Hematopoietic multipotent progenitor cell treated with erythropoietin and hydrocortisone succinate and interleukin-3 and kit ligand, for 4 days (in vitro differentiated cells): ENCODE data around the gene UBE2E2.

Experiments used
- DNase-seq: peaks from one replicate; pipeline ENCODE4 v3.0.0-alpha.2; 2015

Gene UBE2E2

DNA sequence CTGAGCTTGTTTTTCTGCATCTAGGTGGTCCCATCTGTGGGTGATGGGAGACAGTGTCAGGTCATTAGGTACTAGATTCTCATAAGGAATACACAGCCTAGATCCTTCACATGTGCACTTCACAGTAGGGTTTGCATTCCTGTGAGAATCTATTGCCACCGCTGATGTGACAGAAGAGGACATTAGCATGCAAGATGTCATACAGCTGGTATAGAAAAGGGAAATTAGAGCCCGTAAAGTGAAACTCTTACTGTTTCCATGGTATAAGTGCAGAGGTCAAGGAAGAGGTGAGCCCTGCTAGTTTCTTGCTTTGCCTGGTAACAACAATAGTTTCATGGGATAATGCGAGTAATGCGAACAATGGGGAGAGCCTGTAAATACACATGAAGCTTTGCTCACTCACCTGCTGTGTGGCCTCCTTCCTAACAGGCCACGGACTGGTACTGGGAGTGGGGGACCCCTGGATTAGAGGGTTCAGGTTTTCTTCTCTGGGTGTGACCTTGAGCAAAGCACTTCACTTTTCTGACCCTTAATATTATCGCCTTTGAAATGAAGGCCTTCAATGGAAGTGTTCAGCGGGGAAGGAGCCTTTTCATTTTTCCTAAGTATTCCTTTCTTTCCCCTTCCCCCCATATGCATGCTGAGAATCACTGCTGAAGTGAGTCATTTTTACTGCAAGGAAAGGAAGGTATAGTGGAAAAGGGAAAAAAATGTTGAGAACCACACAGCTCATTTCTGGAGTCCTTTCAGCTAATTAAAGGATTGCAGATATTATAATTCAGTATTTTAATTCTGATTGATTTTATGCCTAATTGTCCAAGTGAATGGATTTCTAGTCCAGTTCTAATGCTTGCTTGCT, 286.4 kb downstream of the UBE2E2 start:
- DNase-seq = no peak

DNA sequence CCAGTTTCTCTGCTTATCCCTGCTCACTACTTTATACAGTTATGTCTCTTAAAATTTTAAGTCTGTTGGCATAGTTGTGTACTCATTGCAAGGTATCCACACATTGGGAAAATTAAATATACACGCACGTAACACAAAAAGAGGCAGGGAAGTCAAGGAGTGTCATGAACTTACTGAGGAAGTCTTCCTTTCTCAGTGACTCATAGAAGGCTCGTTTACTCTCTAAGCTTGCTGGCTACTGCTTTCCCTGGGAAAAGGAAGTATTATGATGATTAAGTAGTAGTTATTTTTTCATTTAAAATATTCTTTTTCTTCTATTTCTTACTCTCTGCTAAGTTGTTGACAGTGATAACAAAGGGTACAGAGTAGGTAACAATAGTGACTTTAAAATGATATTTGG, 287.3 kb downstream of the UBE2E2 start:
- no peak for DNase-seq

DNA sequence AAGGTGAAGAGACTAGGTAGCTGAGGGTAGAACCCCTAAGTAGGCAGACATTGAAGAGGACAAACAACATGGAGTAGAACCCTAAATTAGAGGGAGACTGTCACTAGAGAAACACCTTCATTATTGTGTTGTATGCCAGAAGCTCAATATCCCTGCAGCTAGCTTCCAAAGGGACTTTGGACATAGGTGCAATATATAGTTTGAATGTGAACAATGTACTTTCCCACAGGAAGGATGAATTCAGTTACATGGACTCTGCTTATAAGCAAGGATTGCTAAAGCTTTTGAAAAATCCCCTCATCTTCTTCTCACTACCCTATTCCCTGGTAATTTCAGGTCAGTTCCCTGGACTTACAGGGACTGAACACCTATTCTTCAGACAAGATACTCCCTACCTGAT, 288.9 kb downstream of the UBE2E2 start:
- no peak for DNase-seq

DNA sequence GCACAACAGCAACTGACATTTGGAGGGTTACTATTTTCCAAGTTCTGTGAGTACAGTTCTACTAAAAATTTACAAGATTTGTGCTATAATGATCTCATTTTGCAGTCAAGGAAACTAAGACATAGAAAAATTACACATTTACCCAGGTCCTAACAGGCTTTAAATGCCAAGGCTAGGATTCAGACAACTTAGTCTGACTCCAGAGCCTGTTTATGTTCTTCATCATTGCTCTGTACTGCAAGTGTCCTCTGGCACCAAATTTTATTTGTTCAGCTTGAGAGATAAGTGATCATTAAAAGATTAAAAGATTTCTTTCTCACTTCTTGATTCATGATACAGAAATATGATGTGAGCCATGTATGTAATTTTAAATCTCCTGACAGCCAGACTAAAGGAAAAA, 290.8 kb downstream of the UBE2E2 start:
- DNase-seq = no peak

DNA sequence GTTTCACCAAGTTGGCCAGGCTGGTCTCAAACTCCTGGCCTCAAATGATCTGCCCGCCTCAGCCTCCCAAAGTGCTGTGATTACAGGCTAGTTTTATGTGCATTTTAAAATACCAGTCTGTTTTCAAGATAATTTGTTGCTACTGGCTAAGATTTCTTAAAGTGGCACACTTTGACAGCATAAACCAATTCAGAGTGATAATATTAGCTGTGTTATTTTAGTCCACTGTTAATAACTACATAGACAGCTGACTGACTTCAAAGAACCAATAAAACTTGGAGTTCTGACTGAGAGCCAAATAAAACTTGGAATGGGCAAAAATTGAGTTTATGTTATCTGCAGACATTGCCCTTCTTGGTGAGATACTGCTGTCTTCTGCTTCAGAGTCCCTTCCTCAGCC, 291.8 kb downstream of the UBE2E2 start:
- no peak for DNase-seq

DNA sequence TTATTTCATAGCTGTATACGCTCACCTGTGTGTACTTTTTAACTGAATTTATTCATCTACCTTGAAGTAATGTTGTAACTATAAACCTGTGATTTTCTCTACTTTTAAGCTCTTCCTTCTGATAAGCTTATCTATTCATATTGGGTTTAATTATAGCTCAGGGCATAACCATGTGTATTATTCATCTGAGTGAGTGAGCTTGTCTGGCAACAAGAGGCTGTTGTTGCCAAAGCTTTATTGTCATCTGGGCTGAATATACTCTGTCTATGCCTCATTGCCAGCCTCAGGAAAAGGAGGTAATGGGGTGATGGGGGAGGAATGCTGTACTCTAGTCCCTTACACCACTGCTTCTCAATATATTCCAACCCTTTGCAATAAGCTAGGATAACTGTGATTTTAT, 292.4 kb downstream of the UBE2E2 start:
- DNase-seq = no peak

DNA sequence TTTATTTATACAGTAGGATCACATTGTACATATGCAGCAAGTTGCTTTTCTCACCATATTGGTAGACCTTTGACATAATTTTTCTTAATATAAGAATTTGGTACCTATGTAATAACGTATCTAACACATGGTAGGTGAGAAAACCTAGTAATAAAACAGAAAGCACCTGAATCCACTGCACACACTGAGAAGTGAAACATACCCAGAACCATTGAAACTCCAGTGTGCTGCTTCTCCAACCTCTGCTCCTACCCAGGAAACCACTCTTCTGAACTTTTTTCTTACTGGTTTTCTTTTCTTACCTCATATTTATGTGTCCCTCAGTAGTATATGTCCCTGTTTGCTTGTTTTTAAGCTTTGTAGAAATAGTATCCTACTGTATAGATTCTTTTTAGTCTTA, 293.0 kb downstream of the UBE2E2 start:
- no peak for DNase-seq

DNA sequence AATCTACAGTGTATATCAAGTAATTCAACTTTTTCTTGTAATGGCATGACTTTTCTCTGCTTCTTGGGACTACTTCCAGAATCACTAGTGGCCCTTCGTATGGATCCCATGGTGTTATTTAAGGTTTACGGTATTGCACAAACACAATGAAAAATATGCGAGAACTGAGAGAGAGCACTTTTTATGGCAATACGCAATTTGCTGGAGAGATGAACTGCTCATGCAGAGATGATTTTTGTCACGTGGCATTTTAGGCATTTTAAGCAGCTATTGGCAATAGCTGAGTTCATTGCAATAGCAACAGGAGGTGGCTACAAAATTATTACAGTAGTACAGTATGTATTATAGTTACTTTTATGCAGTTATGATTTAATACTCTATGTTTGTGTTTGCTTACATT, 294.0 kb downstream of the UBE2E2 start:
- no peak for DNase-seq

DNA sequence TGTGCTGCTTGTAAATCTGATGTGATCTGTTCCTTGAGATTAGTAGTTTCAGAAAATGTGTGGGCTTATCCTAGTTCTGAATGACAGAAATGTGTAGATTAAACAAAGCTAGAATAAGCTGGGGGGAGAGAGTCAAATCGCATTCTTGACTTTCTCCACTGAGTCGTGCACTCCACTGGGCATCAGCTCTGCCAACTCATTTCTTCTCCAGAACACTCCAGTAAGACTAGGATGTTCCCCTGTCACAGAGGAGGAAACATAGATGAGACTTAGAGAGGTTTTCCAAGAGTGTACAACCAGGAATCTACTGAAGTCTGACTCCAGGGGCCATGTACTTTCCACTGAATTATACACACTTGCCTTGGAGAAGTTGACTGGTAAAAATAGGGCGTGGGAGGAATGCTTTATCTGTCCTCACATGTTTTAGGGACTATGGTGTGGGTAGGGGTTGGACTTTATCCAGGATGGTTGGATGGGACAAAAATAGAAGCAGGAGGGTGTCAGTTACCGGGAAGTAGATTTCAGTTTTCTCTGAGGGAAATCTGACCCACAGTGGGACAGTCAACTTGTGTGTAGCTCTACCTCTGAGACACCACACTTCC, 298.2 kb downstream of the UBE2E2 start:
- no peak for DNase-seq

DNA sequence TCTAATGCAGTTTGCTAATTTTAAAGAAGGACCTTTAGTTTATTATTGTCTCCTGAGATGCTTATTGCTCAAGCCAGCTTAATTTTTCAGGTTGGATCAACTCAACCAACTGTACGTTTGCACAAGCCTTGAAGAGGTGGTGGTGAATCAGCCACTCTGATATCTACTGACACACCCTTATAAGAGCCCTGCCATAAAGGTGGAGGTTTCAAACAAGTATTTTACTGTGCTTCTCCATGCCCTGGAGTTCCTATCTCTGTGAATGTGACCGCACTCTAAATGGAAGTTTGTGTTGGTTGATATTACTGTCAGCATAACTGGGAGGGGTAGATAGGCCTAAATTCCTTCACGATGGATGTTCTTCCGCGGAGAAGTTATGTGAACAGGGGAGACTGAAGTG, 305.3 kb downstream of the UBE2E2 start:
- DNase-seq = no peak

DNA sequence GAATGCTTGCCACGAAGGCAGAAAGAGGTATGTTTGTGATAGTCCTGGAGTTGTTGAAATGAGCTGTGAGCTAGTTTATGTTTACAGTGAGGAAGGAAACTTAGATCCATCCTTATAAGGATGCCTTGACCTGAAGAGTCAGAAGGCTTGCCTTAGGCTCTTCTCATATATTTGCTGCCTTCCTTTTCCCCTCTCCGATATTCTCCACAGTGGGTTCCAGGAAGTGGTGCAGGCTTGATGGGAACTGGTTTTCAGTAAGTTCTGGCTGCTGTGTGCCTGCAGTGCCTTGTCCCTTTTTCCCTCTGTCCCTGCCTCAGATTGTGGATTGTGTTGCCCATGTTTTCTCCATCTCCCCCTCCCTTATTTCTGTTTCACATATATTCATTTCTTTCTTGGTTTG, 315.3 kb downstream of the UBE2E2 start:
- DNase-seq = no peak

DNA sequence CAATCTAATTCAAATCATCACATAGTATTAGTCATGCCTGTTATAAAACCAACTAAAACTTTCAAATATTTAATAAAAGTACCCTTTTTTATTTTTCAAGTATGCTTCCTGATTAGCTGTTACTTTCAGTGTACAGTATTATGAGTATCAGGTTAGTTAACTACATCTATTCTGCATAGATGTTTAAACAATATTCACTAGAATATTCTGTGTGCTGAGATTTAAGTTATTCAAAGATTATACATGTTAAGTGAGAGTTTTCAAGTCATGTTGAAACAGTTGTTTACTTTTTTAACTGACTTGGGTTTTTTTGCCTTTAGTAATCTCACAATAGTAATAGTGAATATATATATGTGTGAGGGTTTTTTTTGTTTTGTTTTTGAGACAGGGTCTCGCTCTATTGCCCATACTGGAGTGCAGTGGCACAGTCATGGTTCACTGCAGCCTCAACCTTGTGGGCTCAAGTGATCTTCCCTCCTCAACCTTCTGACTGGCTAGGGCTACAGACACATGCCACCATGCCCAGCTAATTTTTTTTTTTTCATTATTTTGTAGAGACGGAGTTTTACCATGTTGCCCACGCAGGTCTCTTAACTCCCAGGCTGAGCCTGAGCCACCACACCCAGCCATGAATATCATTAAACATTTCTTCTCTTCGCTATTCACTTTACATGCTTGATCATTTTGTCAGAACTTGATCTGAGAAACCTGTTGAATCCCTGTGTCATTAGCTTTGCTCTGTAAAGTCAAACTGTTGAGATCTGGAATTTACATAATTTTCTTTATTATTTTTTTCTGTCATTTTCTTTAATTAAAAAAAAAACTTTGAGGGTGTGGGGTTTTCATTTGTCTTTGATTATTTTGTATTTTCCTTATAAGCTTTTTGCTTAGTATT, 316.4 kb downstream of the UBE2E2 start:
- no peak for DNase-seq

DNA sequence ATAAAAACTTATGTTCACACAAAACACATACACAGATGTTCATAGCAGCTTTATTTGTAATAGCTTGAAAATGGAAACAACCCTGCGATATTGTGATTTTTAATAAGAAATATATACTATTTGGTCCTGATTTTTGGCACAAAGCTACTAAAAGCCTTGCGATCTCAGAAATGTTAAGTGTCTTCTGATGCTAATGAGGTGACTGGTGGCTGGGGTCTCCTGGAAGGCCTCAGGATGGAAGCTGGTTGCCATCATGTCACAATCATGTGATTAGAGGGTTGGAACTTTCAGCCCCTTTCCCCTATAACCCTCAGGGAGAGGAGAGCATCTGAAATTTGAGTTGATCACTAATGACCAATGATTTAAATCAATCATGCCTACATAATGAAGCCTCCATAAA, 324.2 kb downstream of the UBE2E2 start:
- no peak for DNase-seq

DNA sequence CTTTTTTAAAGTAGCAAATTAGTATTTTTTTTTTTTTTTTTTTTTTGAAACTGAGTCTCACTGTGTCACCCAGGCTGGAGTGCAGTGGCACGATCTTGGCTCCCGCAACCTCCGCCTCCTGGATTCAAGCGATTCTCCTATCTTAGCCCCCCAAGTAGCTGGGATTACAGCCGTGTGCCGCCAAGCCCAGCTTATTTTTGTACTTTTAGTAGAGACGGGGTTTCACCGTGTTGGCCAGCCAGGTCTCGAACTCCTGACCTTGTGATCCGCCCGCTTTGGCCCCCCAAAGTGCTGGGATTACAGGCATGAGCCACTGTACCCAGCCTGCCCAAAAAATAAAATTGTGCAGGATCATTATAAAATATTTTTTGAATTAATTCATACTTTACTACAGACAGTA, 330.5 kb downstream of the UBE2E2 start:
- no peak for DNase-seq

DNA sequence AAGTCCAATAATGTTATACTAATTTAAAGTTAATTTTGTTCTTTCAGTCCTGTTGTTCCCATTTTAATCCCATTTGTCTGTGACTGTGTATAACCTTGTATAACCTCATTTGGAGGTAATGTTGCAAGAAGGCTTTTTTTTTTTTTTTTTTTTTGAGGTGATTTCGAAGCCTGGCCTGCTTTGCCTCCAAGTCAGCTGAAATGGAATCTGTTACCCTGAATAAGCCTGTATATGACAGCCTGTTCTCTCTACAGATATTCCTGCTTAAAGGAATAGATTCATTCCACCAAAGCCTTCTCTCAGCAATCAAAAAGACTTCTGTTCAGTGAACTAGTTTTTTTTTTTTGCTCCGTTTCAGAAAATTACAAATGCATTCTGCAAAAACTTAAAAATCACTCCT, 330.9 kb downstream of the UBE2E2 start:
- DNase-seq = no peak

DNA sequence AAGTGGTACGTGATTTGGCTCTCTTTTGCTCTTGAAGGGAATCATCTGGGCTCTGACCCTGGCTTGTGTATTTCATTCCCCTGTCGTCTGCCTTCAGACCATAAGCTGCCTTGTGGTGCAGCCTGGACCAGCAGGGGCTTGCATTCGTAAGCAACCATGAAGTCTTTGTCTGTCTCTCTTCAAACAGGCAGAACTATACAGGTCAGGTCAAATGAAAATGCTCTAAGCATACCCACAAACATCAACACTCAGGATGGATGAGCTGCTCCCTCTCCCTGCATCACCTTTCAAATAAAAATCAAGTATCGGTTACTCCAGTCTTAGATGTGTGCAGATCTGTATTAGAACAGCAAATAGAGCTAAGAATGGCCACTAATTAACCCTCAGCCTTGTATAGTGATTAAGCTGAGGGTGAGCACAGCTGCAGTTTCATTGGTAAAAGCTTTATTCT, 334.0 kb downstream of the UBE2E2 start:
- DNase-seq = no peak

DNA sequence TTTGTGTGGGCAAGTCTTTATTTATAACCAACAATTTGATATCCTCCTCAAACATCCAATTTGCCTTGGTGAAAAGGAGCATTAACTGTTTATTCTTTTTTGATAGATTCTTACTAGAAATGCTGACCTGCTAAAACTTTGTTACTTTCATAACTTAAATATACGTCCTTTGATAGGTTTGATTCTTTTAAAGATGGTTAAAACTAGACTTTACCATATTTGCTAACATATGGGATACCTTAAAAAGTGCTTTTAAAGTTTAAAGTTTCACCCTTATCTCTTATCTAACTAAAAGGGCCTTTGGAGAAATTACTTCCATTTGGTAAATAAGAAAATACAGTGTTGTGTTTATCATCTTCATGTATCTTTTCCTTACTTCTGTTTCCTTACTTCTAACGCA, 336.1 kb downstream of the UBE2E2 start:
- no peak for DNase-seq

DNA sequence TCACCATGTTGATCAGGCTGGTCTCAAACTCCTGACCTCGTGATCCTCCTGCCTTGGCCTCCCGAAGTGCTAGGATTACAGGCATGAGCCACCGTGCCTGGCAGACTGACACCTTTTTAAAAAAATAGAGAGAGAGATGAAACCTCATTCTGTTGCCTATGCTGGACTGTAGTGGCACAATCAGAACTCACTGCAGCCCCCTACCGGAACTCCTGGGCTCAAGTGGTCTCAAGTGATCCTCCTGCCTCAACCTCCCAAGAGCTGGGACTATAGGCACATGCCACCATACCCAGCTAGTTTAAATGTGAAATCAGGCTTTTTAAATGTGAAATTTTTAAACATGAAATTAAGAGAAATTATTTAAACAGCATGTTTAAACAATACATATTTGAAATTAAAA, 337.5 kb downstream of the UBE2E2 start:
- no peak for DNase-seq

DNA sequence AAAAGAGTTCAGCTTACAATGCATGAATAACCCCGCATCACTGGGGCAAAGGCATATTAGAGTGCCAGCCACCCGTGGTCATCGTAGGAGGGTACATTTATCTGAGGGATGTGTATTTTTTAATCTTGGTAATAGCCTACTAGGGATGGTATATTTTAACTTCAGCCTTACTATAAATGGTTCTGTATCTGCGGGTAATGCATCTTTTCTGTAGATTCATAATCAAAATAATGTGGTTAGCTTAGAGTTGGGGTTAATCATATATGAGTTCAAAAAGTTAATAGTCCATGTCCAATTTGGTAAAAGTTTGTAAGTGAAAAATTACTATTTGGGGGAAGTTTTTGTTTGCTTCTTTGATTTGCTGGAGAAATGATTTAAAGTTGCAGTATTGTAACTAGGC, 339.0 kb downstream of the UBE2E2 start:
- no peak for DNase-seq

DNA sequence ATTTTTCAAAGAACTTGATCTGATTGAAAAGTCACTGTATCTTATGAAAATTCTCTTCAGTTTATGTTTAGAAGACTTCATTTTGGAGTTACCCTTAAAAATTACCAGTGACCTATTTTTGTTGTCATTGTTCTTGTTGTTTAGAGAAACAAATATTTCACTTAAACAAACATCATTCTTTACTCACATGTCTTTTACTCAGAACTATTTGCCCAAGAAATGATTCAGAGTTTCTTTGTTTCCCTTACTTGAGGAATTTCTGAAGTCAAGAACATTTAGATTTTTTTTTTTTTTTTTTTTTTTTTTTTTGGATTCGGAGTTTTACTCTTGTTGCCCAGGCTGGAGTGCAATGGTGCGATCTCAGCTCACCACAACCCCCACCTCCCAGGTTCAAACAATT, 343.1 kb downstream of the UBE2E2 start:
- no peak for DNase-seq

DNA sequence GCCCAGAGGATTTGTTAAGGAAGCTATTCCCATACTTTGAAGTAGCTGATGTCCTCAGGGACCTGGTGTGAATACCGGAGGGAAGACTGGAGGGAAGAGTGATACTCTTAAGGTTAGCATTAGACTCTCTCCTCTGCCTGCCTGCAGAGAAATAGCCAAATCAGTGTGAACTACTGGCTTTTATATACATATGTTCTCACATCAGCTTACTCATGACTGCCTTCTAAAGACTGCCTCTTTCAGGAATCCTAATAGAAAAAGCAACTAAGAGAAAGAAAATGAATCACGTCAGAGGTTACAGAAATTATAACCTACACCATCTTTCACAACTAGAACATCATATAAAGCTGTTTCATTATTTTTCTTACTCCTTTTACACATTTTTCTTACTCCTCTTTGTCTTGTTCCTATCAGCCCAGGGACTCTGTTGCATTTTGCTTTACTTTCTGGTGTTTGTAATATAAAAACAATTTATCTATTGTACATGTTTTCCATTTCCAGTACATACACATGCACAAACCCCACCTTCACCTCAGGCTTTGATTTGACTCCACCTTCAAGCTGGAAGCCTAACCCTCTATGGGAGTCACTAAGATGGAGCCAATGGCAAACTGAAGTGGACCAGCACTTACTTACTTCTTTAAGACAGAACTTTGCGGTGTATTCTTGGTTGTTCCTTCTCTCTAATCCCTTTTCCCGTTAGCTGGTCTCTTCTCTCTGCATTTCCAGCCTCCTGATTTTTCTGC, 345.0 kb downstream of the UBE2E2 start:
- DNase-seq = no peak

DNA sequence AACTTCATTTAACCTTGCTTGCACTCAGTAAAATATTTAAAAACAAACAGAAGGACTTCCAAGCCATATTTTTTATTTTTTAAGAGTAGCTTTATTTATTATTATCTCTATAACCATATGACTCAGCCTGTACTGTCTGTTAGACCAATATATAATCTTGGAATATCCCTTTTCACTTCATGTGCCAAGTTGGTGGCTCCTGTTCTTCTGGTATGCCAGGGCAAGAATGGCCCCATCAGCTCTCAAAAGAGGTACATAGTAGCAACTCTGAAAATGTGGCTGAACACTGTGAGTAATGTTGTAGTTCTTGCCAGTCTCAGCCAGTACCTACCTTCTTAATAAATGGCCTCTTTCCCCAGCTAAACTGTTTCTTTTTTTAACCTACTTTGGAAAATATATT, 345.6 kb downstream of the UBE2E2 start:
- no peak for DNase-seq
